GM19455 (cell line): ENCODE data around the gene TMEM201.

Source experiments
- ATAC-seq: cut with Tn5 transposase; IDR thresholded peaks from one replicate; pipeline ENCODE4 v1.9.1; 2021; ENCODE audit not compliant: unreplicated experiment

The TMEM201 gene

DNA sequence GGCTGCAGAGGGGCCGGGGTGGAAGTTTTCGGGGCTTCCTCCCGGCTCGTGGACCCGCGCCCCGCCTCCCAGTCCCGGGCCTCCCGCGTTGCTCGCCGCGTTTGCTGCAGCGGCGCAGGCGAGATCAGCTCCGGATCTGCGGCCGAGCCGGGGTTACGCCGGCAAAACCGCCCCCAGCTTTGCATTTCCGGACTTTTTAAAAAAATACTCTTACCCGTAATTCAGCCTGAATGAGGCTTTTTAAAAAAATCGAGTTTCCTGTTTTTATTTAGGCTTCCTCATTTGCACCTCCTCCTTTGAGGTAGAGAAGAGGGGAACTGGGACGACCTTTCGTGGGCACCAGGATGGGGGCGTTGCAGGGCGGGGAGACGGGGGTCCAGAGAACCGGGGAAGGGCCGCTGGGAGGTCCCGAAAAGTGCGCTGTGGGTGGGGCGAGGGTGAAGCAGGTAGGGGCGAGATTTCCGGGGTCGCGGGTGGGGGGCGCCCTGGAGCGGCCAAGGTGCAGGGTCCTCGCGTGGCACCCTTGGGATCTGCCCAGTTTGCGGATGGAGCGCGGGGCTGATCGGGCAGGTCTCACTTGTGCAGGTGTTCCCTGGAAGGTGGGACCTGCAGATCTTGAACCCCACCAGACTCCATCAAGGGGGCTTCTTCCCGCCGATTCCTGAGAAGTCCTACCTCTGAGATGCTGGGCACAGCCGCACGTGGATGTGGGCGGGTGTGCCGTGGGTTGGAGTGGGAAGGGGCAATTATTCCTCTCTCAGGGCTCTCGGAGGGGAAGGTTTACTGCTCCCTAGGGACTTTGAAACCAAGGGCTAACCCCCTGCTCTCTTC lies 63.9 kb downstream of the TMEM201 start:
- no peak for ATAC-seq

DNA sequence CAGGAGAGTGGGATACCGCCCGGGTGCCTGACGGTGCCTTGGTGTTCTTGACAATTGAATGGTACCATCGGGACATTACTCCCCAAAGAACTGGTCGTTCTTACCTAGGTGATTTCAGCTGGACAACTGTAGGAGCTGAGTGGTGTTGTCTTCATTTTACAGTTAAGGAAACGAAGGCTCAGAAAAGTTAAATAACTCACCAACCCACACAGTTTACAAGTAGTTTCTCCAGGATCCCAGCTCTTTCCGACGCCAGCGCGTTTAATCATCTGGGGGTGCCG lies 64.4 kb downstream of the TMEM201 start:
- no peak for ATAC-seq

DNA sequence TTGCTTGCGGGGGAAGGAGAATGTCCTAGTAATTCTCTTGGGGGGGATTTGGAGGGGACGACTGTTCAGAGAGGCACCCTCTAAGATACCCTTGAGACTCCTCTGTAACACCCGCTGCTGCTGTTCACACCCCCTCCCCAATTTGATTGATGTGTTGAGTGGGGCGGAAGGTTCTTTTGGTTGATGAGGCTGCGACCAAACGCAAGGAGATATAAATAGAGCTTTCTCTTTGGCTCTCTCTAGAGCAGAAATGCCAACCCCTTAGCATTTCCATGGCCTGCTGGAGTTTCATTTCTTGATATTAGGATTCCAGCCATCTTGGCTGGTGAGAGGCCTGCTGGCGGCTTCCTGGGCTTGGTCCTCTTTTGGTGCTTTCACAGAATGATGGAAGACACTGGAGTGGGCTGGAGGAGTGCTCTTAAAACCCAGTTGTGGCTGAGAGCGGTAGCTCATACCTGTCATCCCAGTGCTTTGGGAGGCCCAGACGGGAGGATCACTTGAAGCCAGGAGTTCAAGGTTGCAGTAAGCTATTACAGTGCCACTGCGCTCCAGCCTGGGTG lies 64.9 kb downstream of the TMEM201 start:
- no peak for ATAC-seq

DNA sequence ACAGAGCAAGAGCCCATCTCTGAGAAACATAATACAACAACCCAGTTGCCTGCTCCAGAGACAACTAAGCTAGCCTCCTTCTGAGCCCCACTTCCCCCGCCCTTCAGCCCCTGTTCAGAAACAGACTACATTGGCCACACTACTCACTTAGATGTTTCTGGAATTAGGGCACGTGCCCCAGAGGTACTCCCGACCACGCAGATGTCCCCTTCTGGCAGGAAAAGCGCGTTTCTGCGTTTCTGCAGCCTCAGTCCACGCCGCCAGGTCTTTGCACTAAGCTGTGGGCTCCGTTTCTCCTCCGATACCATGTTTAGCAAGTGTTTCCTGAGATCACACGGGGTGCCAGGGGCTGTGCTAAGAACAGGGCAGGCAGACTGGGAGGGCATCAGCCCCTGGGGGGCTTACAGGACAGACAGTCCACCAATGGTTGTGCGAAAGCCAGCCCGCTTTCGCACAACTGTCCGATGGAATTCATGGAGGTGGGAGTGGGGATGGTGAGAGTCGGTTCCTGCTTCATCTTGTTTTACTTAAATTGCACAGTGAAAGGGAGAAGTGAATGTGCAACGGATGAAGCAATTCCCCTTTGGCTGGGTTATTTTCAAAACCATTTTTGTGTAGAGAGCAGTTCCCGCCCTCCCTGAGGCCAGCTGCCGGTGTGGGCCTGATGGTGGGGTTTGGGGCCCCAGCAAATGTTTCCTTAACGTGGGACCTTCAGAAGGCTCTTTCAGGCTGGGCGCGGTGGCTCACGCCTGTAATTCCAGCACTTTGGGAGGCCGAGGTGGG lies 65.5 kb downstream of the TMEM201 start:
- ATAC-seq: no peak

DNA sequence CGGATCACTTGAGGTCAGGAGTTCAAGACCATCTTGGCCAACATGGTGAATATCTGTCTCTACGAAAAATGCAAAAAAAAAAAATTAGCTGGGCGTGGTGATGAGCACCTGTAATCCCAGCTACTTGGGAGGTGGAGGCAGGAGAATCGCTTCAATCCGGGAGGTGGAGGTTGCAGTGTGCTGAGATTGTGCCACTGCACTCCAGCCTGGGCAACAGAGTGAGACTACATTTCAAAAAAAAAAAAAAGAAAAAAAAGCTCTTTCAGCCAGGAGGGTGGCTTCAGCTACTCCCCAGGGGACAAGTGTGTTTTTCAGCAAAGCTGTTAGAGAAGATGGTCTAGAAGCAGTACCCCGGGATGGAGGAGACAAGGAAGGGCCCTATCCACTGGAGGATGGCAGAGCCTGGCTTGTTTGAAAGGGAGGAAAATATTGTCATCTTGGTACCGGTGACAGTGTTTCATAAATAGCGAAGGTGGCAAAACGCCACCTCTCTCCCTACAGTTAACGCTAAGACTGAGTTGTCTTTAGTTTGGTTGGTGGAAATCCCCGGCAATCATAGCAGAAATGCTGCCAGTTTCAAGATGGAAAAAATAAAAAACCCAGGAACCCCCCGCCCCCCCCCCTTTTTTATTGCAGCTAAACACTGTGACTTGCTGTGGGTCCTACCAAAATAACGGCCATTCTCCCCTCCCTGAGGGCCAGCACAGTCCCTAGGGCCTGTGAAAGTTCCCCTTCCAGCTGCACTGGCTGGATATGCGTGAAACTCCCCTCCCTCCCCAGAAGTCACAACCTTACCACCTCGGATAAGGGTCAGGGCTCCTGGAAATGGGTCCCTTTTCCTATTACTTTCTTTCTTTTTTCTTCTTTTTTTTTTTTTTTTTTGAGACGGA lies 66.4 kb downstream of the TMEM201 start:
- no peak for ATAC-seq

DNA sequence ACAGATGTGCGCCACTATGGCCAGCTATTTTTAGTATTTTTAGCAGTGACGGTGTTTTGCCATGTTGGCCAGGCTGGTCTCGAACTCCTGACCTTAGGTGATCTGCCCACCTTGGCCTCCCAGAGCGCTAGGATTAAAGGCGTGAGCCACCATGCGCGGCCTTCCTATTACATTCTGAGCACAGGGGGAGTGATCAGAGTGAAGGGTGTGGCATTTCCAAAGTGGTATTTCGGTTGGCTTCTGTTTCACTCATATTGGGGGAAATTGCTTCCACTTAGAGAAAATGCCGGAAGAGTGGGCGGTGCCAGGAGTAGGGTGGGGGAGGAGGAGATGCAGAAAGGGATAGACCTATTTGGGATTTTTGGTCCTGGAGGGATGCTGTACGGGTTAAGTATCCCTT lies 67.1 kb downstream of the TMEM201 start:
- no peak for ATAC-seq

DNA sequence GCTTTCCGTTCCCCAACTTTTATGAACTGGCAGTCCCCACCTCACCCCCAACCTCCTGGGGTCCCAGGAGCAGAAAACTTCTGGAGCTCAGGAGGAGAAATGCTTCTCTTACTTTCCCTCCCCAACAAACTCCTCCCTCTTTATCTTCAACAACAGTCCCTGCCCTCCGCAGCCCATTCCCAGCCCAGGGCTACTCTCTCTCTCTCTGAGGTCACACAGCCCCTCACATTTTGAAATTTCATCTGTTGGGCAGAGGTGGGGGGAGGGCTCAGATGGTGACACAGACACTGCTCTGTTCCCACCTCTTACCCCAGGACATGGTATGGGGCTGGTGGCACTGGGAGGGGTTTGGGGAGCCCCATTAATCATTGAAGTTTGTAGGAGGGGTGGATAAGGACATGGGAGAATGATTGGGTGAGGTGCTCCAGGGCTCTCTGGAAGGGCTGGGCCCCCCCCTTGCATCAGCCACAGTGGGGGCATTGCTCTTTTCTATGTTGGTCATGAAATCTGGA lies 68.9 kb downstream of the TMEM201 start:
- ATAC-seq: no peak

DNA sequence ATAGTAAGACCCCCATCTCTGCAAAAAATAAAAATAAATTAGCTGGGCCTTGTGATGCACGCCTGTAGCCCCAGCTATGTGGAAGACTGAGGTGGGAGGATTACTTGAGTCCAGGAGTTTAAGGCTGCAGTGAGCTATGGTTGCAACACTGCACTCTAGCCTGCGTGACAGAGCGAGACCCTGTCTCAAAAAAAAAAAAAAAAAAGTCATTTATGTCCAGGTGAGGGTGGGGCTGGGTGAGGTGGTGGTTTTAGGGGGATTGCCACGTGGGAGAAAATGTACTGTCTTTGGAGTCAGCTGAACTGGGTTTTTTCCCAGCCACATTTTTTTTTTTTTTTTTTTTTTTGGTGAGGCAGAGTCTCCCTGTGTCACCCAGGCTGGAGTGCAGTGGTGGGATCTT lies 69.5 kb downstream of the TMEM201 start:
- ATAC-seq: no peak

DNA sequence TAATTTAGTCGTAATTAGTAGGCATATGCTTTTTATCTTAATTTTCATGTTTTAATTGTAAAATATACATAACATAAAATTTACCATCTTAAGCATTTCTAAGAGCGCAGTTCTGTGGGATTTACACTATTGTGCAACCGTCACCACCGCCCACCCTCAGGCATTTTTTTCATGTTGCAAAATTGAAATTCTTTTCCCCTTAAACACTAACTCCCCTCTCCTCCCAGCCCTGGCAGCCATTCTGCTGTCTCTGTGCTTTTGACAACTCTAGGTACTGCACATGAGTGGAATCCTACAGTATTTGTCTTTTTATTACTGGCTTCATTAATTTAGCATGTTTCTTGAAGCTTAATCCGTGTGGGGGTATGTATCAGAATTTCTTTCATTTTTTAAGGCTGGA lies 70.6 kb downstream of the TMEM201 start:
- ATAC-seq: no peak

DNA sequence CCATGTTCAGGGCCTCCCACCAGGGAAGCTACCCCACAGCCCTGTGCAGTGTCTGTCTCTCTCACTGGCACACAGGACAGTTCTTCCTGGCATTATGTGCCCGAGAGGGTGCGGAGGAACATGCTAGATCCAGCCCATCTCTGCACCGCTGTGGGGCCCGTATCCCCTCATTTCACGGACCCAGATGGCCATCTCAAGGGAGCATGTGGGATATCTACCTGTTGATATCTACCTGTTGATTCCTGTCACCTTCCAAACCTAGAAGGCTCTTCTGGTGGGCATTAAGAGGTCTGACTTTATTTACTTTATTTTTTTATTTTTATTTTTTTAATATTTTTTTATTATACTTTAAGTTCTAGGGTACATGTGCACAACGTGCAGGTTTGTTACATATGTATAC lies 74.5 kb downstream of the TMEM201 start:
- no peak for ATAC-seq
